Measurements from ENCODE around the gene DALRD3.

Gene DALRD3

DNA sequence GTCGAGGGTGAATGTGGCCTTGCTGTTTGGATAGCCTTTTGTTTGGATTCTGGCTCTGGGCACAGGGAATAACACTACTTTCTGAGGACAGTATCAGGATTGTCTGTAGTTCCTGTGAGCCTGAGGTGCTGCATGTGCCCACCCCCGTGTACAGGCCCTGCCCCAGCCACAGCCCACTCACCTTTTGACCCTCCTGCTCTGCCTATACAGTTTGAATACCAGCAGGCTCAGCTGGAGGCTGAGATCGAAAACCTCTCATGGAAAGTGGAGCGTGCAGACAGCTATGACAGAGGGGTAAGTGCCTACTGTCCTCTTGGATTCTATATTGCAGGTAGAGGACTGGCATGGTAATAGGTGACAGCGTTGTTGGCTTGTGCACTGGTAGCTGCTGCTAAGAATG lies 35.7 kb downstream of the DALRD3 start:
- DNase-seq (ENCODE audit: extremely low read depth in 1 of 2, low read depth in 1 of 2) = no peak

DNA sequence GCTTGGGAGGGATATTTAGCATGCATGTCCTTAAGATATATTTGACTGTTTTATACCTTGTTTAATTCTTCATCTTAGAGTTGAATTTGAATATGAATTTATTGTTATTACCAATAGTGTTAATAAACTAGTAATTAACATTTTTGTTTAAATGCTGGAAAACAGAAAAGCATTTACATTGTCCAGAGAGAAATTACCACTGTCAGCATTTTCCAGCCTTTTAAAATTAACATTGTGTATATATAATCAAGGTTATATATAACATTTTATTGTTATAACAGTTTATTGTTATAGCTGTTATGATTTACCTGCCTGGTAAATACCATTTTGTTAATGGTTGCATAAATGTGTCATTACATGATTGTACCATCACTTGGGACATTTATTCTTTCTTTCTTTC lies 36.4 kb downstream of the DALRD3 start:
- no peak for DNase-seq (ENCODE audit: extremely low read depth in 1 of 2, low read depth in 1 of 2)

GRCh38 chr3:48980295-48980694 lies 38.1 kb downstream of the DALRD3 start:
- DNase-seq (ENCODE audit: extremely low read depth in 1 of 2, low read depth in 1 of 2) = no peak

GRCh38 chr3:48979451-48979850 lies 38.9 kb downstream of the DALRD3 start:
- no peak for DNase-seq (ENCODE audit: extremely low read depth in 1 of 2, low read depth in 1 of 2)

DNA sequence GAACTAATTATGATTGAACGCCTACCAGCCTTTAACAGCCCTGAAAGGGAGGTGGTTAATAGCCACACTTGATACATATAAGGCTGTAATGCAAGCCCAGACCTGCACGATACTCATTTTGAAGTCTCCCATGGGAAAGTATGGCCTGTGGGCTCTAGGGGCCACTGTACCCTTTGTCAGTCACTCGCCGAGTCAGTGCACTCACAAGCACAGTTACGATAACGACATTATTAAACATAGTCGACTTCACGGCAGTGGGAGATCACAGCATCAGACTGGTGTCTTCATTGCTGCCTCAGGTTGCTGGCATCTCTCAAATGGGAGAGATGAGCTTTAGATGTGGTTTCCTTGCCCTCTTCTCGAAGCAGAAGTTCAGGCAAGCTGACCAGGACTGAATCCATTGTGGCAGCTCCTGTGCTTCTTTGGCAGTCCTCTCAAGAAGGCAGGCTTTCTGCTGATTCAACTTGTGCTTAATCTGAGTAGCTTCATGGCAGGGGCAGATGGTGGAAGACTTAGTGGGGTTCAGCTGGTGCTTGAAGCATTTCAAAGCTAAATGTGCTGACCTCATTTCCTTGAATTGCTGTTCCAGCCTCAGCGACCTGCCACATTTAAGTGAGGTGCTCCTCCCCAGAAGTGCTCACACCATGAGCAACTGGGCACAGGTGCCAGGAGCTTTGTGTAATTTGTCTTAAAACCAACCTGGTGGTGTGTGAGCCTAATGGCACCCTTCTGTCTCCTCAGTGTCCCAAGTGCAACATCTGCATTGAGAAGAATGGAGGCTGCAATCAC lies 44.1 kb downstream of the DALRD3 start:
- no peak for DNase-seq (ENCODE audit: extremely low read depth in 1 of 2, low read depth in 1 of 2)

GRCh38 chr3:48970586-48970985 lies 47.8 kb downstream of the DALRD3 start:
- DNase-seq (ENCODE audit: extremely low read depth in 1 of 2, low read depth in 1 of 2) = no peak

- no peak for DNase-seq (ENCODE audit: extremely low read depth in 1 of 2, low read depth in 1 of 2)
These were observed 51.5 kb downstream of the DALRD3 start for GRCh38 chr3:48966876-48967361.

GRCh38 chr3:48966367-48966766 lies 52.0 kb downstream of the DALRD3 start:
- DNase-seq (ENCODE audit: extremely low read depth in 1 of 2, low read depth in 1 of 2) = no peak

Data from activated CD8-positive, alpha-beta memory T cell treated with anti-CD3 and anti-CD28 coated beads for 1 hour (primary cell).